K562 (cell line): ENCODE measurements around the gene FAAH. TPM values are rescaled to one million over a fixed set of nuclear protein-coding genes. Genes with fewer than 3 reads are reported as not detected.

Experiments used
- ATAC-seq: fragments of 200-7000 bp; cut with Tn5 transposase; 3 replicates; pipeline ENCODE4 v1.9.1; 2020; ENCODE audit warnings: moderate library complexity
- BruUV-seq: library from RNA; stranded (reverse); fragments of 400-500 nt; replicated peaks from 2 replicates; lab custom pipeline; 2021; lab: Mats Ljungman, UMichigan
- CTCF ChIA-PET: fragments of 300-600 bp; formaldehyde crosslinking; extraction: SDS; loops from one replicate; lab custom pipeline; 2021; ENCODE audit warnings: low intra/inter-chr PET ratio; lab: Yijun Ruan, JAX
- POLR2A ChIA-PET: fragments of 300-600, 350-650 bp; sonication (Branson Sonifier 250); formaldehyde crosslinking; extraction: SDS; loops from one replicate; lab custom pipeline; 2021; ENCODE audit warnings: antibody characterized with exemption, inconsistent platforms; lab: Yijun Ruan, JAX
- DNase-seq, 4 experiments: peaks; one replicate each; pipeline versions ENCODE4 v3.0.0 to v3.0.0-alpha.2; 2011 to 2018; ENCODE audit warnings: low spot score in 3 of 4, mixed read lengths in 3 of 4; ENCODE audit errors: extremely low read depth in 1 of 4
- FAIRE-seq: peaks from 2 replicates; lab custom pipeline; 2011; peaks lifted over from hg19 to GRCh38; lab: Jason Lieb, UNC
- H2AFZ ChIP-seq: 2 replicates; pipeline ENCODE4 v1.6.0; 2011; ENCODE audit warnings: low read depth, low read length, control low read depth, inconsistent platforms
- H3K27ac ChIP-seq: fragments of 200-600 bp; 3 replicates; pipeline ENCODE4 v1.8.0; 2011; ENCODE audit warnings: low read depth, mild to moderate bottlenecking, control low read depth, inconsistent platforms, low read length, moderate library complexity, mixed read lengths; ENCODE audit errors: extremely low read depth
- H3K27me3 ChIP-seq, 2 experiments: fragments of 300-600 bp in 1 of 2; 2 replicates in 1 of 2; 3 replicates in 1 of 2; pipeline versions ENCODE4 v1.6.0 to v1.8.0; 2011; ENCODE audit warnings: inconsistent platforms in 2 of 2, low read length in 2 of 2, mild to moderate bottlenecking in 1 of 2, mixed read lengths in 1 of 2, moderate library complexity in 1 of 2; ENCODE audit not compliant: control insufficient read depth in 2 of 2, insufficient read depth in 2 of 2
- H3K36me3 ChIP-seq: fragments of 300-600 bp; 3 replicates; pipeline ENCODE4 v1.8.0; 2011; ENCODE audit warnings: mild to moderate bottlenecking, low read length, inconsistent platforms; ENCODE audit not compliant: control insufficient read depth, insufficient read depth
- H3K4me1 ChIP-seq, 2 experiments: fragments of 200-600 bp in 1 of 2; replicated peaks in 1 of 2; 2 replicates in 1 of 2; 3 replicates in 1 of 2; pipeline versions ENCODE4 v1.5.1 to v1.8.0; 2011; ENCODE audit warnings: inconsistent platforms in 2 of 2, low read length in 2 of 2, mild to moderate bottlenecking in 1 of 2, mixed read lengths in 1 of 2, moderate library complexity in 1 of 2; ENCODE audit not compliant: control insufficient read depth in 2 of 2, insufficient read depth in 2 of 2
- H3K4me2 ChIP-seq: 2 replicates; pipeline ENCODE4 v1.6.1; 2011; ENCODE audit warnings: low read length, control low read depth, inconsistent platforms, mixed read lengths; ENCODE audit not compliant: insufficient read depth
- H3K4me3 ChIP-seq: fragments of 200-600 bp; sonication (generic), shearing (Covaris generic); 2 replicates; pipeline ENCODE4 v1.5.1; 2016; ENCODE audit warnings: control low read depth, inconsistent platforms
- H3K79me2 ChIP-seq: fragments of 200-600 bp; 3 replicates; pipeline ENCODE4 v1.8.0; 2011; ENCODE audit warnings: low read length, inconsistent platforms; ENCODE audit not compliant: control insufficient read depth, insufficient read depth
- H3K9ac ChIP-seq, 2 experiments: 2 replicates each; pipeline versions ENCODE4 v1.6.0 to v1.6.1; 2011; ENCODE audit warnings: low read depth in 2 of 2, low read length in 2 of 2, control low read depth in 1 of 2, inconsistent platforms in 1 of 2, mild to moderate bottlenecking in 1 of 2, mixed read lengths in 1 of 2; ENCODE audit not compliant: insufficient read depth in 1 of 2
- H3K9me1 ChIP-seq: one replicate; pipeline ENCODE4 v1.6.0; 2011; ENCODE audit warnings: inconsistent platforms, mild to moderate bottlenecking, low read length, moderate library complexity; ENCODE audit not compliant: control insufficient read depth, insufficient read depth
- H3K9me3 ChIP-seq: replicated peaks from 2 replicates; pipeline ENCODE4 v1.5.1; 2011; ENCODE audit warnings: low read depth, low read length, inconsistent platforms; ENCODE audit not compliant: control insufficient read depth, insufficient read depth
- H4K20me1 ChIP-seq: replicated peaks from 2 replicates; pipeline ENCODE4 v1.6.1; 2011; ENCODE audit warnings: low read length, inconsistent platforms, mixed read lengths; ENCODE audit not compliant: control insufficient read depth, insufficient read depth
- BACH1 ChIP-seq: fragments of 200-800 bp; sonication (Bioruptor generic); IDR thresholded peaks from 2 replicates; pipeline ENCODE4 v1.6.1; 2016; ENCODE audit warnings: missing genetic modification characterization, missing compliant biosample characterization
- DPF2 ChIP-seq: fragments of 450-650 bp; IDR thresholded peaks from 2 replicates; pipeline ENCODE4 v1.6.1; 2016
- EHMT2 ChIP-seq: fragments of 450-650 bp; IDR thresholded peaks from 2 replicates; pipeline ENCODE4 v1.6.1; 2018; ENCODE audit warnings: antibody characterized with exemption
- JUND ChIP-seq, 2 experiments: IDR thresholded peaks; 2 replicates in 1 of 2; 3 replicates in 1 of 2; pipeline ENCODE4 v1.6.1; 2011; ENCODE audit warnings: borderline replicate concordance in 2 of 2, low read depth in 2 of 2, low read length in 2 of 2, improper control_type of control experiment in 1 of 2, missing biosample characterization in 1 of 2, missing genetic modification characterization in 1 of 2, missing genetic modification reagents in 1 of 2
- NR2C1 ChIP-seq, 2 experiments: fragments of 450-650 bp; IDR thresholded peaks; 2 replicates each; pipeline ENCODE4 v1.6.1; 2017; ENCODE audit warnings: mild to moderate bottlenecking in 2 of 2, antibody characterized with exemption in 1 of 2, inconsistent platforms in 1 of 2, missing compliant biosample characterization in 1 of 2, missing genetic modification characterization in 1 of 2
- NUFIP1 ChIP-seq: fragments of 450-650 bp; IDR thresholded peaks from 2 replicates; pipeline ENCODE4 v1.6.1; 2018; ENCODE audit not compliant: partially characterized antibody
- RBFOX2 ChIP-seq: fragments of 200-400 bp; formaldehyde crosslinking; IDR thresholded peaks from 2 replicates; pipeline ENCODE4 v1.6.1; 2017; ENCODE audit warnings: low read depth, mild to moderate bottlenecking, low read length, moderate library complexity
- RBM15 ChIP-seq: fragments of 200-400 bp; formaldehyde crosslinking; IDR thresholded peaks from 2 replicates; pipeline ENCODE4 v1.6.1; 2018; ENCODE audit warnings: mild to moderate bottlenecking, low read length, moderate library complexity; ENCODE audit not compliant: insufficient read depth
- SMARCE1 ChIP-seq: fragments of 450-650 bp; IDR thresholded peaks from 2 replicates; pipeline ENCODE4 v1.7.1; 2016; ENCODE audit warnings: mild to moderate bottlenecking
- ZBTB17 ChIP-seq: fragments of 450-650 bp; formaldehyde crosslinking; IDR thresholded peaks from 2 replicates; pipeline ENCODE4 v1.4.0; 2020; ENCODE audit warnings: mild to moderate bottlenecking
- ZNF316 ChIP-seq: fragments of 450-650 bp; IDR thresholded peaks from 2 replicates; pipeline ENCODE4 v1.6.1; 2016
- WGBS: fragments of 100-300 bp; shearing (Covaris generic); methylation state at CpG from one replicate; pipeline ENCODE4 v1.1.6; 2016; ENCODE audit warnings: low coverage, mixed read lengths; ENCODE audit not compliant: insufficient coverage; ENCODE audit errors: missing lambda C conversion rate; 5-methylcytosine and 5-hydroxymethylcytosine counted together
- in situ Hi-C: fragments of 300-500 bp; cut with MboI; formaldehyde crosslinking; loops from 4 replicates; pipeline ENCODE4 v1.15.0; 2018; ENCODE audit warnings: inconsistent platforms, mixed read lengths
- intact Hi-C: fragments of 100-400 bp; cut with micrococcal nuclease; formaldehyde crosslinking; loops from 2 replicates; pipeline ENCODE4 v1.14.2; 2022
- polyA plus RNA-seq, 8 experiments: library from polyadenylated mRNA; depleted of rRNA in 4 of 8; stranded (reverse) in 5 of 8; unstranded in 3 of 8; fragments of >200 nt; fragmentation: Nextera tagmentation in 2 of 8; fragmentation: Illumina TruSeq in 1 of 8; extraction: Ambion mirVana in 2 of 8; extraction: Trizol in 1 of 8; gene quantifications; 2 replicates each; pipeline versions ENCODE4 v1.2.1 to v1.2.3, GENCODE V29; 2011 to 2014; ENCODE audit warnings: inconsistent platforms in 1 of 8, missing spikeins in 1 of 8
- total RNA-seq, 7 experiments: library from RNA; depleted of rRNA in 6 of 7; stranded (reverse); fragments of >200 nt in 6 of 7; fragmentation: Illumina TruSeq in 2 of 7; extraction: Trizol in 2 of 7; gene quantifications; 2 replicates each; pipeline versions ENCODE4 v1.2.1 to v1.2.3, GENCODE V29; 2011 to 2021; ENCODE audit warnings: low replicate concordance in 1 of 7

The FAAH gene
- total and polyA plus RNA-seq, 9 of the 15 experiments (the other 6 are each of a cell fraction or from before 2014, with no cell fraction given), result 0.06 to 1.1 (median 0.32) TPM

- TF ChIP-seq JUND (IDR thresholded peaks at IDR 0.05; ENCODE audit: borderline replicate concordance, low read depth, low read length) (peak; percentile 45; the same call in 1 of the 2 replicates), JUND (tag; IDR thresholded peaks at IDR 0.05; ENCODE audit: borderline replicate concordance, low read depth, low read length) (no peak), RBM15 (no peak), ZBTB17 (no peak), DPF2 (peak; percentile 75), EHMT2 (peak; percentile 82), ZNF316 (peak; percentile 82), RBFOX2 (no peak), SMARCE1 (0 out of 2 replicates have a peak, but pooled peaks have one; percentile 15)
Observed at GRCh38 chr1:46450160-46450517, 56.0 kb downstream of the FAAH start (continued).

GRCh38 chr1:46451948-46452930 is 58.1 kb downstream of the FAAH start:
- peak; percentile 8 for ATAC-seq
- BruUV-seq, result no TSS peak
- no peak overlapping the region for H3K27ac ChIP-seq
- FAIRE-seq, result no peak
- H3K4me1 ChIP-seq, result peaks cover 19 to 48% of the 10 kb centered on the region in 2 experiments
- in situ Hi-C loops (no loop called here), intact Hi-C loops (no loop called here)
- CTCF ChIA-PET, result no interaction called here
- no peak overlapping the region for H3K4me3 ChIP-seq
- H3K27me3 ChIP-seq, result peaks cover 2 to 15% of the 10 kb centered on the region in 2 experiments; a peak in 3 of 5 replicates
- H3K9ac ChIP-seq, result peak overlapping the region in 1 of 2 experiments; percentile 64; a peak in 2 of 4 replicates
- no peaks in the 10 kb centered on the region for H3K9me3 ChIP-seq
- H2AFZ ChIP-seq, result no peak overlapping the region
- WGBS, result 42% methylated on average over 5 of the region's 5 CpGs
- no peaks in the 10 kb centered on the region for H4K20me1 ChIP-seq
- H3K79me2 ChIP-seq, result no peaks in the 10 kb centered on the region
- H3K36me3 ChIP-seq, result no peaks in the 10 kb centered on the region
- H3K9me1 ChIP-seq, result no peaks in the 10 kb centered on the region
- no peak overlapping the region for H3K4me2 ChIP-seq
- no peak for DNase-seq
- POLR2A ChIA-PET, result interaction anchor here (0.6 to 1.2 kb wide), 4 partner anchors 17 to 71 kb away, joined by 3 to 4 read pairs (median 3); no protein-coding TSS in a partner anchor
- TF ChIP-seq NUFIP1 (no peak), NR2C1 (IDR thresholded peaks at IDR 0.05) (peak; percentile 77; the same call in 1 of the 2 replicates), NR2C1 (tag; IDR thresholded peaks at IDR 0.05) (peak; percentile 83), BACH1 (no peak)
